H9 (cell line): ENCODE measurements around the gene TRPM3. TPM values are rescaled to one million over a fixed set of nuclear protein-coding genes. Genes with fewer than 3 reads are reported as not detected.

Experiments
- DNase-seq: peaks from one replicate; pipeline ENCODE4 v3.0.0-alpha.2; 2017
- H2AFZ ChIP-seq: one replicate; pipeline ENCODE4 v1.6.1; 2013; ENCODE audit warnings: mild to moderate bottlenecking, low read length, control low read depth, moderate library complexity
- H2AK5ac ChIP-seq: 2 replicates; pipeline ENCODE4 v1.6.1; 2013; ENCODE audit warnings: low read length, control low read depth, mixed read lengths; ENCODE audit not compliant: insufficient read length
- H2BK120ac ChIP-seq: one replicate; pipeline ENCODE4 v1.6.1; 2013; ENCODE audit warnings: low read depth, mild to moderate bottlenecking, low read length, control low read depth, inconsistent platforms; ENCODE audit not compliant: poor library complexity, severe bottlenecking
- H2BK12ac ChIP-seq: 2 replicates; pipeline ENCODE4 v1.6.1; 2013; ENCODE audit warnings: low read length, control low read depth, mixed read lengths, low read depth; ENCODE audit not compliant: insufficient read length
- H2BK15ac ChIP-seq: 2 replicates; pipeline ENCODE4 v1.6.1; 2013; ENCODE audit warnings: low read depth, low read length, control low read depth
- H2BK20ac ChIP-seq: one replicate; pipeline ENCODE4 v1.6.1; 2013; ENCODE audit warnings: low read depth, mild to moderate bottlenecking, low read length, control low read depth, inconsistent platforms; ENCODE audit not compliant: poor library complexity, severe bottlenecking
- H2BK5ac ChIP-seq: 2 replicates; pipeline ENCODE4 v1.6.1; 2013; ENCODE audit warnings: low read length, control low read depth, mixed read lengths; ENCODE audit not compliant: insufficient read length
- H3K14ac ChIP-seq: 2 replicates; pipeline ENCODE4 v1.6.1; 2013; ENCODE audit warnings: low read length, control low read depth; ENCODE audit not compliant: insufficient read depth
- H3K18ac ChIP-seq: 2 replicates; pipeline ENCODE4 v1.6.1; 2013; ENCODE audit warnings: low read depth, mild to moderate bottlenecking, mixed read lengths, low read length, control low read depth; ENCODE audit not compliant: insufficient read length
- H3K23ac ChIP-seq: 2 replicates; pipeline ENCODE4 v1.6.1; 2013; ENCODE audit warnings: low read length, control low read depth, mixed read lengths, low read depth; ENCODE audit not compliant: insufficient read length
- H3K23me2 ChIP-seq: 2 replicates; pipeline ENCODE4 v1.6.1; 2013; ENCODE audit warnings: low read depth, mild to moderate bottlenecking, mixed read lengths, low read length, control low read depth; ENCODE audit not compliant: insufficient read length, poor library complexity, severe bottlenecking
- H3K27ac ChIP-seq: 2 replicates; pipeline ENCODE4 v1.5.1; 2013; ENCODE audit warnings: low read length, control low read depth, mixed read lengths, low read depth; ENCODE audit not compliant: insufficient read length
- H3K27me3 ChIP-seq: 2 replicates; pipeline ENCODE4 v1.6.1; 2013; ENCODE audit warnings: low read length, control low read depth, inconsistent platforms; ENCODE audit not compliant: insufficient read depth
- H3K4ac ChIP-seq: 2 replicates; pipeline ENCODE4 v1.6.1; 2013; ENCODE audit warnings: low read depth, mild to moderate bottlenecking, control low read depth, inconsistent platforms, low read length, moderate library complexity
- H3K4me1 ChIP-seq: 2 replicates; pipeline ENCODE4 v1.6.1; 2013; ENCODE audit warnings: low read length, control low read depth, inconsistent platforms; ENCODE audit not compliant: insufficient read depth
- H3K4me2 ChIP-seq: 2 replicates; pipeline ENCODE4 v1.6.1; 2013; ENCODE audit warnings: low read length, control low read depth, mixed read lengths; ENCODE audit not compliant: insufficient read length, insufficient read depth
- H3K56ac ChIP-seq: 2 replicates; pipeline ENCODE4 v1.6.1; 2013; ENCODE audit warnings: low read depth, mild to moderate bottlenecking, mixed read lengths, low read length, control low read depth; ENCODE audit not compliant: insufficient read length
- H3K79me1 ChIP-seq: 2 replicates; pipeline ENCODE4 v1.6.1; 2013; ENCODE audit warnings: low read depth, mild to moderate bottlenecking, moderate library complexity, low read length, control low read depth, inconsistent platforms; ENCODE audit not compliant: insufficient read depth, poor library complexity, severe bottlenecking
- H3K79me2 ChIP-seq: 2 replicates; pipeline ENCODE4 v1.6.1; 2013; ENCODE audit warnings: low read length, control low read depth, inconsistent platforms; ENCODE audit not compliant: insufficient read depth
- H3K9ac ChIP-seq: 2 replicates; pipeline ENCODE4 v1.6.1; 2013; ENCODE audit warnings: low read length, control low read depth, mixed read lengths; ENCODE audit not compliant: insufficient read length; ENCODE audit errors: extremely low read depth
- H3K9me3 ChIP-seq: one replicate; pipeline ENCODE4 v1.6.1; 2013; ENCODE audit warnings: low read depth, low read length, inconsistent platforms; ENCODE audit not compliant: control insufficient read depth
- H3T11ph ChIP-seq: one replicate; pipeline ENCODE4 v1.6.1; 2013; ENCODE audit warnings: mild to moderate bottlenecking, low read length, control low read depth, inconsistent platforms
- H4K20me1 ChIP-seq: one replicate; pipeline ENCODE4 v1.6.1; 2013; ENCODE audit not compliant: control insufficient read depth, insufficient read length, insufficient read depth
- H4K5ac ChIP-seq: 2 replicates; pipeline ENCODE4 v1.6.1; 2013; ENCODE audit warnings: low read depth, mild to moderate bottlenecking, mixed read lengths, low read length, control low read depth; ENCODE audit not compliant: insufficient read length
- H4K8ac ChIP-seq: replicated peaks from 2 replicates; pipeline ENCODE4 v1.6.1; 2013; ENCODE audit warnings: low read length, control low read depth, mixed read lengths, low read depth; ENCODE audit not compliant: insufficient read length
- H4K91ac ChIP-seq: 2 replicates; pipeline ENCODE4 v1.6.1; 2013; ENCODE audit warnings: low read depth, mild to moderate bottlenecking, moderate library complexity, mixed read lengths, low read length, control low read depth; ENCODE audit not compliant: insufficient read length
- H3K27ac Mint-ChIP-seq, 3 experiments: 2 replicates in 2 of 3; 3 replicates in 1 of 3; pipeline ENCODE4 v1.8.0; 2020 to 2021; ENCODE audit warnings: mixed read lengths in 3 of 3, mild to moderate bottlenecking in 1 of 3, moderate library complexity in 1 of 3
- H3K27me3 Mint-ChIP-seq: 2 replicates; pipeline ENCODE4 v1.8.0; 2021; ENCODE audit warnings: low read depth, mild to moderate bottlenecking, moderate library complexity, mixed read lengths
- H3K36me3 Mint-ChIP-seq, 3 experiments: 2 replicates in 2 of 3; 3 replicates in 1 of 3; pipeline ENCODE4 v1.8.0; 2020 to 2021; ENCODE audit warnings: low read depth in 3 of 3, mixed read lengths in 3 of 3; ENCODE audit not compliant: insufficient read depth in 1 of 3
- H3K4me1 Mint-ChIP-seq, 2 experiments: 2 replicates each; pipeline ENCODE4 v1.8.0; 2020; ENCODE audit warnings: mixed read lengths in 2 of 2
- H3K4me3 Mint-ChIP-seq, 2 experiments: 2 replicates in 1 of 2; 3 replicates in 1 of 2; pipeline ENCODE4 v1.8.0; 2020 to 2021; ENCODE audit warnings: mild to moderate bottlenecking in 2 of 2, mixed read lengths in 2 of 2, moderate library complexity in 1 of 2
- H3K9me3 Mint-ChIP-seq, 2 experiments: 2 replicates in 1 of 2; 3 replicates in 1 of 2; pipeline ENCODE4 v1.8.0; 2020; ENCODE audit warnings: mild to moderate bottlenecking in 2 of 2, mixed read lengths in 2 of 2, moderate library complexity in 1 of 2
- CTCF ChIP-seq: fragments of 200-600 bp; sonication (generic); conservative IDR thresholded peaks from 3 replicates; pipeline ENCODE4 v1.8.0; 2021; ENCODE audit warnings: antibody characterized with exemption, mild to moderate bottlenecking
- WGBS: extraction: QIAGEN DNeasy Blood & Tissue Kit; methylation state at CpG from one replicate; pipeline ENCODE4 v1.1.7; 2013; ENCODE audit warnings: missing lambda C conversion rate, low lambda C conversion rate, mixed read lengths; ENCODE audit not compliant: insufficient read length; ENCODE audit errors: extremely low coverage; 5-methylcytosine and 5-hydroxymethylcytosine counted together
- total RNA-seq: library from RNA; stranded (reverse); gene quantifications from 2 replicates; pipeline ENCODE4 v1.2.1, GENCODE V29; 2021

The TRPM3 gene
- total RNA-seq, 1 experiment from 2014 or later: 10.3 TPM

- no peak overlapping the region for H3K4ac ChIP-seq
- no peak overlapping the region for H3K18ac ChIP-seq
- H2BK20ac ChIP-seq: no peak overlapping the region
- H2BK120ac ChIP-seq: no peak overlapping the region
- peak; percentile 53 for TF ChIP-seq CTCF
- no peak overlapping the region for H2BK15ac ChIP-seq
- Mint-ChIP-seq H3K4me1 (peaks cover 21 to 41% of the 10 kb centered on the region in 2 experiments), H3K36me3 (no peaks in the 10 kb centered on the region), H3K27me3 (no peaks in the 10 kb centered on the region), H3K9me3 (no peaks in the 10 kb centered on the region), H3K27ac (peak overlapping the region in 1 of 3 experiments; percentile 71; a peak in 2 of 7 replicates), H3K4me3 (no peak overlapping the region)
- H3T11ph ChIP-seq: no peak overlapping the region
- H3K23ac ChIP-seq: no peak overlapping the region
- no peak overlapping the region for H3K9ac ChIP-seq
- H3K23me2 ChIP-seq: no peaks in the 10 kb centered on the region
- H4K91ac ChIP-seq: no peak overlapping the region
- H2AFZ ChIP-seq: no peak overlapping the region
- WGBS: no CpG with 5 or more reads among the region's 6 CpGs
- H3K27ac ChIP-seq: no peak overlapping the region
- no peak overlapping the region for H2AK5ac ChIP-seq
- H3K4me2 ChIP-seq: no peak overlapping the region
- no peaks in the 10 kb centered on the region for H3K27me3 ChIP-seq
- no peaks in the 10 kb centered on the region for H4K20me1 ChIP-seq
- H2BK5ac ChIP-seq: no peak overlapping the region
- no peak for DNase-seq
- H3K4me1 ChIP-seq: no peaks in the 10 kb centered on the region
- H3K9me3 ChIP-seq: no peaks in the 10 kb centered on the region
- no peaks in the 10 kb centered on the region for H3K79me2 ChIP-seq
- no peak overlapping the region for H2BK12ac ChIP-seq
- H3K56ac ChIP-seq: no peak overlapping the region
- no peak overlapping the region for H3K14ac ChIP-seq
- H3K79me1 ChIP-seq: no peaks in the 10 kb centered on the region
- H4K8ac ChIP-seq: no peak overlapping the region
- no peak overlapping the region for H4K5ac ChIP-seq
These were observed 318.5 kb downstream of the TRPM3 start for GRCh38 chr9:70802758-70803436.
